NCI-H2107 (cell line): Measurements from ENCODE around the gene ADCY7.
A peak's percentile ranks its signal among the peaks of the same experiment; 100 is the strongest.
"Not testable (repeated sequence)": the region's sequence is repeated elsewhere in the genome, so short reads cannot be mapped to it uniquely, and the experiment has no call there.

ENCODE experiments used
- DNase-seq: peaks from one replicate; lab custom pipeline; 2025; lab: John Stamatoyannopoulos, UW

The ADCY7 gene

DNA sequence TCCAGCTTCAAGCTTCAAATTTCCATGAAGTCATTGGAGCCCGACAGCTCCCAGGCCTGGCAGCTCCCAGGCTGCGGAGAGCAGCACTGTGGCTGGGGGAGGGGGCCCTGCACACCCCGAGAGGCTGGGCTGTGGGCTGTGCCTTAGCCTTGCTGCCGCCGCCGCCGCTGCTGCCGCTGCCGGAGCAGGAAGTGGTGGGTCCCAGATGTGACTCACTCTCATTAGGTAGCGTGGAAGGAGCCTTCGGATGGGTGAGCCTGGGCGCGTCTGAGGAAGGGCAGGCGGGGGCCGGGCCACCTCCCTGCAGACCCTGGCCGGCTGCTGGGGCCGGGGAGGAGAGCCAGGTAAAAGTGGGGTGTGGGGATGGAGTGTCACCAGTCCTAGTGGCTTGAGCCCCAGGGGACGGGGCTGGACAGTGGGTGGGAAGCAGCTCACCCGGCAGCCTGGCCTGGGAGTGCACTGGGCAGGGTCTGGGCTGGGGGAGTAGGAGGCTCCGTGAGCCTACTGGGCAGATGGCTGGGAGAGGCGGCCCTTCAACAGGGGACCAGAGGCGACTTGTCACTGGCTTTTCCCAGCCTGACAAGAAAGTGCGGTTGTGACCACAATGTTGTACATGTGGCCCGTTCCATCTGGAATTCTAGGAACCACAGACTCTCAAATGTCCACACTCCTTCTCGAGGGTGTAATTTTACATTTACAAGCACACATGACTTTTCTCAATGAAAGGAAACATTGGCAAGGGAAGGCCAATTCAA, at the start of gene ADCY7:
ADCY7 (plus strand) TSS at position 215 of the 755 bp plus-strand sequence. CDS start 21,629 bp downstream, outside the sequence.
- DNase-seq = peak; percentile 32

DNA sequence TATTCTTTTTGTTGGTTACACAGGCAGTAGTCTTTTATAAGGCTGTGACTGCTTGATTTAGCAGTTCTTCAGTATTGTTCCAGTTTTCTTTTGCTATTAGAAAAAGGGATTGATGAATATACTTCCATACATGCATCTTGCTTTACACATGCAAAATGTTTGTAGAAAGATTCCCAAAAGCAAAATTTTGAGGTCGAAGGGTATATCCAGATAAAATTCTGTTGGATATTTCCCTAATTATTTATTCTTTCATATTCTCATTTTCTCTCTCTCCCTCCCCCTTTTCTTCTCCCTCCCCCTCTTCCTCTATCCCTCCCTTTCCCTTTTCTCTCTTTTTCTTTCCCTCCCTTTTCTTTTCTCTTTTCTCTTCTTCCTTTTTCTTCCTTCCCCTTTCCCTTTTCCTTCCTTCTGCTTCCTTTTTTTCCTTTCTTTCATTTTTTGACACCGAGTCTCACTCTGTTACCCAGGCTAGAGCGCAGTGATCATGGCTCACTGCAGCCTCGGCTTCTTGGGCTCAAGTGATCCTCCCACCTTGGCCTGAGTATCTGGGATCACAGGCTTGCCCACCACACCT, 46.9 kb upstream of the ADCY7 start:
- no peak for DNase-seq

DNA sequence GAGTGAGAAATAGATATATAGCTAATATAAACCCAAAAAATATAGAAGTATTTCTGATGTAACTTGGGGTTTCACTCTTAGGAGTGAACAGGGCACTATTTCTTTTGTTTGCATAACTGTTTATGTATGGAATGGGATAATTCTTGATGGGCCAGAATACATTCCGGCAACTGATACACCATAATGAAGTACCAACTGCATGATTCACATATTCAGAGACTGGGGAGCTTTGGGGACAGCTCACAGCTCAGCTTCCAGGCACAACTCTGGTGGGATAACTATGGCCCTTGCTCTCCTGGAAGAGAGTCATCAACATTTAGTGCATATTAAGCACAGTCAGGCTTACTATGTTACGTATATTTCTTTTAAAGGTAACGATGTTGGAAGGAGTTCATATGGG, 42.1 kb upstream of the ADCY7 start:
- DNase-seq = no peak

DNA sequence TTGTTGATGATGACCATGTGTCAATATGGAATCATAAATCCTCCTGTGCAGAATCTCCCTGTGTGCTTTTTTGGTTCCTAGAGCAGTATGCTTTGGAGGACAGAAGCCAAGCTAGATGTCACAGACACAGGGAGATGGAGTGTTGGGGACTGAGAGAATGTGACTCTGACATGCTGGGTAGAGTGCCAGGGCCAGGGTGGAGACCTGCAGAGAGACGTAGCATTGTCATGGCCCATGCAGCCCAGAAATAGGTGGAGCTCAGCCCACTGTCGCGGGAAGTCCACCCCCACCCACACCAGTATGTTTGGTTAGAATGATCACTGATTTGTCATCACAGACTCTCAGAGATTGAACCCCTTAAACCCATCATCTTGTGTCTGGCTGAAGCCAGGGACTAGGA, 39.2 kb upstream of the ADCY7 start:
- no peak for DNase-seq

DNA sequence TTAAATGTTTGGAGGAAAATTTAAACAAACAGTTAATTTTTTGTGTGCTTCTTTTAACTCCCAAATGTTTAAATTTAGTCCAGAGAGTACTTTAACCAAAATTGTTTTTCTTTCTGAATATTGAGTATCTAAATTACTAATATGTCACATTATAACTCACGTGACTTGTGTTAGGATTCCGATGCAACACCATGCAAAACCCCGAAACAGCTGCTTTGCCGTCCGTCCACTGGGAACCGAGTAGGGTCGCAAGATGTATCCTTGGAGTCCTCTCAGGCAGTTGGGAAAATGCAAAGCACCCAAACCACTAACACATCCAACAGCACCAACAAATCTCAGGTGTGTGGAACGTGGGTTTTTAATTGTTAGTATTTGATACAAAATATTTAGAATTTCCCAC, 38.7 kb upstream of the ADCY7 start:
- no peak for DNase-seq

DNA sequence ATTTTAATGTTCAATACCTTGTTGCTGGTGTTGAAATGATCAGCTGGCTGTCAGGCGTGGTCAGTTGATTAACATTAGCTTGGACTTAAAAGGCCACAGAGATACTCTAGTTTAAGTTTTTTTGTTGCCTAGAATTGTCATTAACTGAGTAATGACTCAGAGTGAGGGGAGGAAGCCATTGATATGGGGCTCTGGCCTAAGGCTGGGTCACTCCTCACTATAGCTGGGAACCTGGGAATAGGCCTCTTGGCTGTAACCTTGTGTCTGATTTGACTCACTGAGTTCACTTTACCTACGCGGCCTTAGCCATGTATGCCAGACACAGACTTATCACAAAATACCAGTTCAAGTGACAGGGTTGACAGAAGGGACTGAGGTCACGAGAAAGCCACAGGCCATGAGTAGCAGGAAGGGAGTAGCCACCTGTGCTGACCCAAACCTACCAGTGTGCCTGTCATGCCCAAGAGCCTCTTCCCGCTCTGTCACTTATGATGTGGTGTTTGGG, 37.9 kb upstream of the ADCY7 start:
- DNase-seq = no peak

DNA sequence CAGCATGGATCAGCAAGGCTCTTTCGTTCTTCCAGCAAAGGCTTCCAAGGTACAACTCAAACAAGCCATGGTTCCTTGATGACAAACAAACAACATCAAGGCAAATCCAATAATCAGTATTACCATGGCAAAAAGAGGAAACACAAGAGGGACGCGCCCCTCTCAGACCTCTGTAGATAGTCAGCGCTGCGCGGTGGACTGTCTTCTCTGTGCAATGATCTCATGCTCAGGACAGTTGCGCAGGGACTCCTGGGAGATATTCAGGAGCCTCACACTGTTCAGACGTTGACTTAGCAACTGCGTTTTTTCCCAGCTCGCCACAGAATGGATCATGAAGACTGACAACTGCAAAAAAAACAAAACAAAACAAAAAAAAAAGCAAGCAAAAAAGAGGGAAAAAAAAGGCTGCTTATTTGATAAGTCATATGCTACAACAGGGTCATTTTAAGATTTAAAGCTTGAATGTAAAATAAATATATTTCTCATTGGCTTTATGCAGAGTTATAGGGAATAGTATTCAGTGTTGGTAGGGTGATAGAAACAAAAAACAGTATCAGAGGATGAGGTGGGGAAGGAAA, 37.1 kb upstream of the ADCY7 start:
- no peak for DNase-seq

DNA sequence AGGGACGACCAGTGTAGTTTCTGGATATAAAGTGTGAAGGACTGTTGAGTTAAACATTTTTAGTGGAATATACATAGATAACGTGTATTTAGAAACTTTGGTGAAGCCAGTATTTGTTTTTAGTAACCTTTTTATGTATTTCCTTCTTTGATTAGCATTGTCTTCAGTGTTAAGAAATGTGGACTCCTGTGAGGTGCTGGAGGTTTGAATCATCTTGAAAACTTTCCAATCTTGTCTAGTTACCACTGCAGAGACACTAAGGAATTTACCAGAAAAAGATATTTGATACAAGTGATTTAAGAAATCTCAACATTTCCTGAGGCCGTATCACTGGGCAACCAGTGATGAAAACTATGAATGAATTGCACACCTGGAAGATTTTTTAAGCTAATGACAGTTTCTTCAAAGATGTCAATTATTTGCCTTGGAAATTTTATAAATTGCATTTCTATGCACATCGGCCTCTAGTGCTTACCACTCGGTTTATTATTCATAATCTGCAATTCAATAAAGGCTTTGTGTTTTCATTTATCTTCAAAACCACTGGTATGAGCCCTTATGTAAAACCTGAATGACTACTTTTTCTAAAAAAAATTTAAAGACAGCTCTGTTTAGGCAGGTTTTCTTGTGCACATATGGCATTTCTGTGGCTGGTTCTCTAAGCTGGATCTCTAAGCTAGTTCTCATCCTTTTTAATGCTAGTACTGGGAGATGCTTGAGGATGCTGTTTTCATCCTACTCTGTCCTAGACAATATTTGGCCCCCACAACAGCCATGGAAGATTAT, 31.4 kb upstream of the ADCY7 start:
- DNase-seq = no peak

DNA sequence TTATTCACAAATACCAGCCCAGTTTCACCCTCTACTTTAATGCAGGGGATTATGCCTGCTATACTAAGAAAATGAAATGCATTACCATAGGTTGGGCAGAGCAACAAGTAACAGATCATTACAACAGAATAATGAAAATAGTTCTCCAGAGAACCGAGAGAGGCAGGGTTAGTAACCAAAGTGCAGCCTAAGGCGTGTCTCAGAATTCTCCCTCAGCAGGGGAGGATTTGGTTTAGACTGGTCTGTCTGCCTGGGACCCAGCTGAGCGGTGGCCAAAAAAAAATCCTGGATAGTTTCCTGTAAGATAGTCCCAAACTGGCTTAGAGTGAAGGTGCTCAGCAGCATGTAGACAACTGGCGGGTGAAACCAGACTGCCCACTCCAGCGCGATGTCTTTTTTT, 30.8 kb upstream of the ADCY7 start:
- peak; percentile 16 for DNase-seq

DNA sequence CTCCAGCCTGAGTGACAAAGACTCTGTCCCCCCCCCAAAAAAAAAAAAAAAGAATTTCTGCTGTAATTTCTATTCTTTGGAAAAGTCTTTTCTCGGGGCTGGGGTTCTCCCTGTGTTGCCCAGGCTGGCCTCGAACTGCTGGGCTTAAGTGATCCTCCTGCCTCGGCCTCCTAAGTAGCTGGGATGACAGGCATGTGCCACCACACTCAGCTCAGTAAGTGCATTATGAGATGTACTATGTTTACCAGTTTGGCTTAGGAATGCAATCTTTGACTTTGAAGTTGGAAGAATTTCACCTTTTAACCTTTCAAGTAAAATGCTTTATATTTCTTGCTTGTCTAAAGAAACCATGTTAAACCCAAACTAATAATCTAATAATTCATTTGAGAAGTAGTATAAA, 28.0 kb upstream of the ADCY7 start:
- DNase-seq = no peak

DNA sequence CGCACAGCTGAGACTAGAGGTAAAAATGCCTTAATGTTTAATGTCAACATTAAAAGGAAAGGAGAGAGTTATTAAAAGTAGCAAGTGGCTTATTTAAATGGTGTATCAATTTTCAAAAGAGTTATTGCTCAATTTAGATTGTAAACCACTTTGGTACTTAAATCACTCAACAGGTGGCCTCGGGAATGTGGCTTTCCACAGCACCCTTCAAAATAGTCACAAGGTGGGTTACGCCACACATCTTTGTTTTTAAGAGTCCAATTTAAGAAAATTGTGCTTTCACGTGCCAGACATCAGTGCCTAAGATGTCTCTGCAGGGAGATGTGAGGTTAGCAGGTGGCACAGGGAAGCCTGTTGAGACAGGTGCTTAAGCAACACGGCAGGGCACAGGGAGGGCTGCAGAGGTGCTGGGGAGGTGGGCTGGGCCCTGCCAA, 27.5 kb upstream of the ADCY7 start:
- DNase-seq = peak; percentile 74

DNA sequence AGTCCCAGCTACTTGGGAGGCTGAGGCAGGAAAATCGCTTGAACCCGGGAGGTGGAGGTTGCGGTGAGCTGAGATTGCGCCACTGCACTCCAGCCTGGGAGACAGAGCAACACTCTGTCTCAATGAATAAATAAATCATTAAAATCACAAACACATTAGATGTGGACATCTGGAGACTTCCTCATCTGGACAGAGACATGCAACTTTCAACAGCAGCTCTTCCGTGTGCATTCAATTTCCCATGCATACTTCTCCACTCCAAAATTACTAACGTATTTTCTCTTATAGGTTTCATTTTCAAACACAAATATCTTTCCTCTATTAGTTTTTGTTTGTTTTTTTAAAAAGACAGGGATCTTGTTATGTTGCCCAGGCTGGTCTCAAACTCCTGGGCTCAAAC, 23.3 kb upstream of the ADCY7 start:
- not testable (repeated sequence) for DNase-seq

DNA sequence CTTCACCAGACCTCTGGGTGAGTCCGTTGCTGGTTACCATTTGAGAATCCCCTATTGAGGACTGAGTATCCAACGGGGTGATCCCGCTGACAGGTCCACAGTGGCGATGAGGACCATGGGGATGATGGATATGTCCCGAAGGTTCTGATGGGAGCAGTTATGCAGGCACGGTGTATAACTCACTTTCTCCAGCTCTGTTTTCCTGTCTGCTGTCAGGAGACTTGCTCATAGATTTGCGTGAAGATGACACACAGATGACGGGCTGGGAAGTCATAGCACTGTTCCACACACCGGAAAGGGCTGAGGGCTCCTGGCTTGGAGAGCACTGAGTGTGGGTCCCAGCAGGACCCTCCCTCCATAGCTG, 22.2 kb upstream of the ADCY7 start:
- DNase-seq = no peak

DNA sequence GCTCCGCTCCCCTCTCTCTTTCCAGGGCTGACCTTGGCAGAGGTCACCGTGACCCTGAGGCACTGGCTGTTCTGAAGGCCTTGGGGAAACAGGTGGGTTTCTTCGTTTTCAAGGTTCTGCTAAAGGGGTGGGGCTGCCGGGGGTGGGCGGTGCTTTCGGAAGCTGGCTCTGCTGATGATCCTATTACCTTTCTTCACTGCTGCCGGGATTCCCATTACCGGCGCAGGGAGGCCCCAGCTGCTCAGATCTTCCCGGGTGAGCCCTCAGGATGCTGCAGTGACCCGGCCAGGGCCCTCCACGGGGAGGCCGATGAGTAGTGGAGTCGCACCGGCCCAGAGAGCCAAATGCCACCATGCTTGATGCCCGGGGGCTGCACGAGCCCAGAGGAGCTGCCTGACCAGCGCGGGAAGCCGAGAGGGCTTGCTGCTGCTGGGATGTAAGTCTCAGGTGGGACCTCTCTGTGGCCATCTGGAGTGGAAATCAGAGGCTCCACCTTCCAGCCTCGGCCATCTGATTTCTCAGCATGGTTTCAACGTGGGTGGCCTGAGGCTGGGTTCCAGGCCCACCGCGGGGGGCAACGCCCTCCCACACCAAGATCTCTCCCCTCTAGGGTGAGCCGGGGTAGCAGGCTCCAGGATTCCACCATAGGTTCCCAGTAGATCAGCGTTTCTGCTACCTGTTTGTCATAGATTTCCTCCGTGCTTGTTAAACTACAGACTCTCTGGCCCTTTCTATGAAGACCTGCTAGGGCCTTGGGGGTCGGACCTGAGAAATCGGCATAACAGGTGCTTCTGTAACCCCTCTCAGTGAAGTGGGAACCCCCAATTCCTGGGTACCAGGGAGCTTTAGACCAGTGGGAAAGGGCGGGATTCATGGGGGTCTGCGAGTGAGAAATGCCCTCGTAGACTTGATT, 21.6 kb upstream of the ADCY7 start:
- DNase-seq = no peak

DNA sequence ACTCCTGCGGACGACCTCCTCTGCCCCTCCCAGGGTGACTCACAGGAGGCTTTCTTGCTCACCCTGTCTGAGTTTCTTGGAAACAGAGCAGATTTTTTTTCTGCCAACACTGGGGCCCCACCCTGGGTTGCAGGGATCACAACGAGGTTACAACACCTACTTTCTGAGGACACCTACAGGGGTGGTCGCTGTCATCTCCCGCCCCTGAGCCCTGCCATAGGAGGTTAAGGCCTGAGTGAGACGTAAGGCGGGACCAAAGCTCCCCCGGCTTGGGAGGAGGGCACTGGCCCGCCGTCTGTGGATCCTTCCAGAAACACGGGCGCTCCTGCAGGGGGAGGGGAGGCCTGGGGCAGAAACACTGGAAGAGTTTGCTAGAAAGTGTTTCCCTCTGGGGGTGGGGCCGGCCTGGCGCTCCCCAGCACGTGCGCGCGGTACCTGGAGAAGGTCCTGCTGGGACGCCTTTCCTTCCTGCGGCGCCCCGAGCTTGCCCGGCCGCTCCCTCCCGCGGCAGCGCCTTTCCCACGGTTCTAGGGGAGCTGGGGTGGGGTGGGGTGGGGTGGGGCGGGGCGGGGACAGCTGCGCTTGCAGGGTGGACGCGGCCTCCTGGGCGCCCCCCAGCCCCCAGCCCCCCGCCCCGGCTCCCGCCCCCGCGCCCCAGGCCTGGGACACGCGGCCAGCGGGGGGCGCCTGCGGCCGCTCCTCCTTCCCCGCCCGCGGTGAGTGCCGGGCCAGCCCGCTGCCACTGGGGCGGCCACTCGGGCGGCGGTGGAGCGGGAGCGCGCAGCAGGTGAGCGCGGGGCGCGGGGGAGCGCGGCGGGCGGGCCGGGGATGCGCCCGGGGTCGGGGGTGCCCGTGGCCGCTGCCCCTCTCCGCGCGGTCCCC, 20.7 kb upstream of the ADCY7 start:
- DNase-seq = no peak

DNA sequence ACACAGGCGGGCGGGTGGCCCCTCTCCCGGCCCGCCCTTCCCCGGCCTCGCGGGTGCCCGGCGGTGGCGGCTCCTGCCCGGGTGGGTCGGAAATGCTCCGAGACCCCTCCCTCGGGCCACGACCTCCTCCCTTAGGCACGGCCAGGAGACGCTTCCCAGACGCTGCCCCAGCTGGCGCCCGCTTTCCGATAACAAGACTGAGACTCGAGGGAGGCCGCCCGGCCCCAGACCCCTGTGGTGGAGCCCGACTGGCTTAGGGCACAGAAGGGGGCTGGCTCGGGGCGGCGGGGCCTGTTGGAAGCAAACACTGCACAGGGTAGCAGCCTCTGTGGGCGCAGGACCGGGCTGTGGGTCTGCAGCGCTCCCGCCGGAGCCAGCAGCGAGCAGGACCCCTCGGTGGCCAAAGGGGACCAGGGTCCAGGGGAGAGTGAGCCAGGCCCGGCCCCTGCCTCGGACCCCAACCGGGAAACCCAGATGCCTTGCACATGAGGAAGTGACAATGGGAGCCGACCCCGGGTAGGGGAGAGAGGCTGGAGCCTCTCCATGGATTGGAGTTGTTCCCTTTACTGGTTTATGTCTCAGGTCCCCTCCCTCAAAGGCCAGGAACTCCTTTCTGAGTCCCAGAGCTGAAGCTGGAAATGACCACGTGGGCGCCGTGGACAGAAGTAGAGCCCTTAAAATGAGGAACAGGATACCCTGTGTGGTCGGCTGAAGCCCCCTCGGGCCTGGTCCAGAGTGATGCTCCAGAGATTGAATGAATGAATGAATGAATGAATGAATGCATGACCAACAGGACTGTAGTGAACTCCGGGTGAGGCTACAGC, 19.8 kb upstream of the ADCY7 start:
- no peak for DNase-seq

DNA sequence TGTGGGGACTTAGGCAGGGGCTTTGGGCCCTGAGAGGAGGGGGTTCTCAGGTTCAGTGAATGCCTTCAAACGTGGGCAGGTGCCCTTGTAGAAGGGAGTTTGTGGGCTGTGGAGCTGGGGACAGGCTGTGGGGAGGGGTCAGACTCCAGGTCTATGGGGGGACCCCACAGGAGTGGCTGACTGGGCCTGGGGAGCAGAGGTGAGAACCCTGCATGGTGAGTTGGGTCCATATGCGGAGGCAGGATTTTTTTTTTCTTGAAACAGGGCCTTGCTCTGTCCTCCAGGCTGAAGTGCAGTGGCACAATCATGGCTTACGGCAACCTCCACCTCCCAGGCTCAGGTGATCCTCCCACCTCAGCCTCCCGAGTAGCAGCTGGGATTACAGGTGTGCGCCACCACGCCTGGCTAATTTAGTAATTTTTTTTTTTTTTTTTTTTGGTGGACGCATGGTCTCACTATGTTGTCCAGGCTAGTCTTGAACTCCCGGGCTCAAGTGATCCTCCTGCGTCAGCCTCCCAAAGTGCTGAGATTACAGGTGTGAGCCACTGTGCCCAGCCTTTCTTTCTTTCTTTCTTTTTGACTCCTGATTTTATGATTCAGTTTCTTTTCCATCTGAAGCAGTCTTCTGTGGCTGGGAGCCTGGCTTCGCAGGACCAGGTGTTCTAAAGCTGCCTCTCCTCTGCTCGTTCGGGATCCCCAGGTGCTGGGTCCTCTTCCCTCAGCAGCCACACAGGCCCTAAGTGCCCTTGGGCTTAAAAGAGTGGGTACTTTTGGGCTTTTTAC, 19.0 kb upstream of the ADCY7 start:
- no peak for DNase-seq

DNA sequence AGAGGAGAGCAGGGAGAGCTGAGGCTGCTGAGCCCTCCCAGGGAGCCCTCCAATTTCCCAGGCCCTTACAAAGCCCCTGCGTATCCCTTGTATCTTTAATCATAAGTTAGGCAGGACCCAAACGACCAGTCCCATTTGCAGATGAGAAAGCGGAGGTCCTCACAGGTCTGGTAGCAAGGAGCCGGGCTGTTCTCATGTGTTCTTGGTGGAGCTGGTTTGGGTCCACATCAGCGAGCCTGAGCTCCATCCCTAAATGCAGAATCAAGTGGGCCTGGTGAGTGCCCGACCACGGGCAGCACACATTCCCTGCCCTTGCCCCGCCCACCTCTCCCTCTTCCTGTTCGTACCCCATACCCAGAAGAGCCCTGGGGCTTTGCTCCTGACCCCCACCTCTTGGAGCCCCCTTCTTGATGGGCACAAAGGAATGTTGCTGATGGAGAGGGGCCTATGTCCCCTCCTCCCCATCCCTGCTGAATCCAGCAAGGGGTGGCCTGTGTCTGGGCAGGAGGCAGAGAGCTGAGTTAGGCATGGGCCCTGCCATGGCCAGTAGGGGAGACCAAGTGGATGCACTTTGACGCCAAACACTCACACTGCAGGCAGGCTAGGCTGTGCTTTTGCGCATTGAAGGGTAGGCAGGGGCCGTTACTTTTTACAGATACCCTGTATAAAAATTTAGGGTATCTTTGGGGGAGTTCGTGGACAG, 18.3 kb upstream of the ADCY7 start:
- no peak for DNase-seq
